Measurements from ENCODE around the gene PTPRT.

GRCh38 chr20:42954951-42955350, 234.8 kb downstream of the PTPRT start:
- TF ChIP-seq EP300 (IDR thresholded peaks at IDR 0.05; ENCODE audit: borderline replicate concordance in 1 of 2, low read depth in 1 of 2, low read length in 1 of 2) (no peak), CTCF (IDR thresholded peaks at IDR 0.05) (no peak), POLR2AphosphoS5 (IDR thresholded peaks at IDR 0.05; ENCODE audit: low read depth, low read length) (no peak), RAD21 (IDR thresholded peaks at IDR 0.05; ENCODE audit: low read length) (no peak), GABPA (IDR thresholded peaks at IDR 0.05; ENCODE audit: low read depth) (no peak), RXRA (IDR thresholded peaks at IDR 0.05; ENCODE audit: borderline replicate concordance, low read depth) (no peak), NFIC (IDR thresholded peaks at IDR 0.05; ENCODE audit: borderline replicate concordance) (no peak), ELF1 (IDR thresholded peaks at IDR 0.05) (no peak), MXI1 (IDR thresholded peaks at IDR 0.05; ENCODE audit: low read depth, low read length) (no peak), RFX5 (IDR thresholded peaks at IDR 0.05; ENCODE audit: low read length) (no peak), MAX (IDR thresholded peaks at IDR 0.05; ENCODE audit: low read depth) (no peak), PBX3 (IDR thresholded peaks at IDR 0.05) (no peak)
- TF ChIP-seq, protein P1, sequence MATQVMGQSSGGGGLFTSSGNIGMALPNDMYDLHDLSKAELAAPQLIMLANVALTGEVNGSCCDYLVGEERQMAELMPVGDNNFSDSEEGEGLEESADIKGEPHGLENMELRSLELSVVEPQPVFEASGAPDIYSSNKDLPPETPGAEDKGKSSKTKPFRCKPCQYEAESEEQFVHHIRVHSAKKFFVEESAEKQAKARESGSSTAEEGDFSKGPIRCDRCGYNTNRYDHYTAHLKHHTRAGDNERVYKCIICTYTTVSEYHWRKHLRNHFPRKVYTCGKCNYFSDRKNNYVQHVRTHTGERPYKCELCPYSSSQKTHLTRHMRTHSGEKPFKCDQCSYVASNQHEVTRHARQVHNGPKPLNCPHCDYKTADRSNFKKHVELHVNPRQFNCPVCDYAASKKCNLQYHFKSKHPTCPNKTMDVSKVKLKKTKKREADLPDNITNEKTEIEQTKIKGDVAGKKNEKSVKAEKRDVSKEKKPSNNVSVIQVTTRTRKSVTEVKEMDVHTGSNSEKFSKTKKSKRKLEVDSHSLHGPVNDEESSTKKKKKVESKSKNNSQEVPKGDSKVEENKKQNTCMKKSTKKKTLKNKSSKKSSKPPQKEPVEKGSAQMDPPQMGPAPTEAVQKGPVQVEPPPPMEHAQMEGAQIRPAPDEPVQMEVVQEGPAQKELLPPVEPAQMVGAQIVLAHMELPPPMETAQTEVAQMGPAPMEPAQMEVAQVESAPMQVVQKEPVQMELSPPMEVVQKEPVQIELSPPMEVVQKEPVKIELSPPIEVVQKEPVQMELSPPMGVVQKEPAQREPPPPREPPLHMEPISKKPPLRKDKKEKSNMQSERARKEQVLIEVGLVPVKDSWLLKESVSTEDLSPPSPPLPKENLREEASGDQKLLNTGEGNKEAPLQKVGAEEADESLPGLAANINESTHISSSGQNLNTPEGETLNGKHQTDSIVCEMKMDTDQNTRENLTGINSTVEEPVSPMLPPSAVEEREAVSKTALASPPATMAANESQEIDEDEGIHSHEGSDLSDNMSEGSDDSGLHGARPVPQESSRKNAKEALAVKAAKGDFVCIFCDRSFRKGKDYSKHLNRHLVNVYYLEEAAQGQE (IDR thresholded peaks at IDR 0.05; ENCODE audit: low read depth, low read length) = no peak

Measured in SK-N-SH (cell line).